Frontal cortex (tissue), 4 donors: ENCODE data around the gene FGB. TPM values are rescaled to one million over a fixed set of nuclear protein-coding genes. Genes with fewer than 3 reads are reported as not detected.

Source experiments
- DNase-seq, 2 donors: peaks; one replicate each; pipeline ENCODE4 v3.0.0; 2012; ENCODE audit warnings: low spot score in 2 of 2
- FAIRE-seq: peaks from 2 replicates; lab custom pipeline; 2012; peaks lifted over from hg19 to GRCh38; lab: Jason Lieb, UNC
- total RNA-seq: library from RNA; depleted of rRNA; stranded (reverse); fragments of >200 nt; gene quantifications from one replicate; pipeline ENCODE4 v1.2.3, GENCODE V29; 2014
- donor health status: control.
- donor health status: control.
- donor health status: control.

FGB gene
- total RNA-seq, 1 donor from 2014 or later: not detected

GRCh38 chr4:154564311-154564710 is 1.5 kb downstream of the FGB start:
- no peak for DNase-seq
- no peak for FAIRE-seq

- FAIRE-seq: no peak
- no peak for DNase-seq
Observed at GRCh38 chr4:154565704-154566103, 2.9 kb downstream of the FGB start.

- DNase-seq (no peak), FAIRE-seq (no peak)
Observed at GRCh38 chr4:154566639-154567204, 3.9 kb downstream of the FGB start.

GRCh38 chr4:154569028-154569427 is 6.2 kb downstream of the FGB start:
- no peak for DNase-seq
- no peak for FAIRE-seq

- FAIRE-seq (no peak), DNase-seq (no peak)
Observed at GRCh38 chr4:154569584-154569983, 6.8 kb downstream of the FGB start.

GRCh38 chr4:154573190-154573870 is 10.5 kb downstream of the FGB start:
- FAIRE-seq: no peak
- DNase-seq: no peak

GRCh38 chr4:154574311-154574710 is 11.5 kb downstream of the FGB start:
- DNase-seq: no peak
- FAIRE-seq: no peak

- DNase-seq (no peak), FAIRE-seq (no peak)
Observed at GRCh38 chr4:154577324-154577723, 14.5 kb downstream of the FGB start.

- FAIRE-seq (no peak), DNase-seq (no peak)
Observed at GRCh38 chr4:154578919-154579318, 16.1 kb downstream of the FGB start.

GRCh38 chr4:154579927-154580326 is 17.1 kb downstream of the FGB start:
- DNase-seq: no peak
- no peak for FAIRE-seq

- FAIRE-seq: no peak
- no peak for DNase-seq
Observed at GRCh38 chr4:154582723-154583122, 19.9 kb downstream of the FGB start.

GRCh38 chr4:154583230-154583629 is 20.4 kb downstream of the FGB start:
- no peak for DNase-seq
- FAIRE-seq: peak; percentile 31

GRCh38 chr4:154583677-154584076 is 20.9 kb downstream of the FGB start:
- FAIRE-seq: no peak
- DNase-seq: no peak

GRCh38 chr4:154584259-154584658 is 21.4 kb downstream of the FGB start:
- DNase-seq (no peak), FAIRE-seq (no peak)

- DNase-seq: no peak
- no peak for FAIRE-seq
Observed at GRCh38 chr4:154585369-154586018, 22.7 kb downstream of the FGB start.

- DNase-seq (no peak), FAIRE-seq (no peak)
Observed at GRCh38 chr4:154586296-154587033, 23.7 kb downstream of the FGB start.

GRCh38 chr4:154588198-154588597 is 25.4 kb downstream of the FGB start:
- no peak for FAIRE-seq
- no peak for DNase-seq

- FAIRE-seq: no peak
- no peak for DNase-seq
Observed at GRCh38 chr4:154589296-154590197, 26.7 kb downstream of the FGB start.

GRCh38 chr4:154590329-154591006 is 27.7 kb downstream of the FGB start, which contains the start of gene FGA:
Gene FGA (minus strand): TSS chr4:154590742. CDS start chr4:154590687, 55 bp downstream.
- no peak for FAIRE-seq

More at GRCh38 chr4:154590329-154591006, 27.7 kb downstream of the FGB start, which contains the start of gene FGA:
- DNase-seq: no peak
